HepG2 (cell line): ENCODE measurements around the gene SPRED2. TPM values are rescaled to one million over a fixed set of nuclear protein-coding genes. Genes with fewer than 3 reads are reported as not detected.

ENCODE experiments used
- ATAC-seq: fragments of 200-7000 bp; cut with Tn5 transposase; 3 replicates; pipeline ENCODE4 v1.9.1; 2020; ENCODE audit warnings: mild to moderate bottlenecking, moderate library complexity
- BruUV-seq: library from RNA; stranded (reverse); fragments of 400-500 nt; replicated peaks from 2 replicates; lab custom pipeline; 2021; lab: Mats Ljungman, UMichigan
- CTCF ChIA-PET: fragments of 300-600 bp; formaldehyde crosslinking; extraction: SDS; loops from one replicate; lab custom pipeline; 2021; ENCODE audit warnings: low total read pairs, inconsistent platforms, low intra/inter-chr PET ratio; lab: Yijun Ruan, JAX
- POLR2A ChIA-PET: fragments of 350-600 bp; sonication (Branson Sonifier 250); formaldehyde crosslinking; loops from one replicate; lab custom pipeline; 2020; ENCODE audit warnings: antibody characterized with exemption, inconsistent platforms; lab: Yijun Ruan, JAX
- DNase-seq: peaks from one replicate; pipeline ENCODE4 v3.0.0-alpha.2; 2015; ENCODE audit warnings: low spot score
- FAIRE-seq: peaks from 3 replicates; lab custom pipeline; 2011; peaks lifted over from hg19 to GRCh38; lab: Jason Lieb, UNC
- H2AFZ ChIP-seq: one replicate; pipeline ENCODE4 v1.6.1; 2011; ENCODE audit warnings: low read length, inconsistent platforms
- H3K27ac ChIP-seq: fragments of 300-600 bp; 3 replicates; pipeline ENCODE4 v1.8.0; 2011; ENCODE audit warnings: mixed run types, mild to moderate bottlenecking, mixed read lengths, low read length, inconsistent platforms; ENCODE audit not compliant: insufficient read depth; ENCODE audit errors: extremely low read length
- H3K27me3 ChIP-seq, 2 experiments: fragments of 200-600 bp in 1 of 2; 2 replicates in 1 of 2; 3 replicates in 1 of 2; pipeline versions ENCODE4 v1.6.0 to v1.8.0; 2011; ENCODE audit warnings: low read length in 2 of 2, mild to moderate bottlenecking in 2 of 2, moderate library complexity in 2 of 2, inconsistent platforms in 1 of 2; ENCODE audit not compliant: insufficient read depth in 2 of 2, control insufficient read depth in 1 of 2
- H3K36me3 ChIP-seq, 2 experiments: fragments of 200-600 bp in 1 of 2; replicated peaks in 1 of 2; 2 replicates in 1 of 2; 3 replicates in 1 of 2; pipeline versions ENCODE4 v1.5.1 to v1.8.0; 2011; ENCODE audit warnings: low read length in 2 of 2, inconsistent platforms in 1 of 2; ENCODE audit not compliant: insufficient read depth in 2 of 2, control insufficient read depth in 1 of 2
- H3K4me1 ChIP-seq: 2 replicates; pipeline ENCODE4 v1.5.1; 2012; ENCODE audit warnings: low read length, inconsistent platforms; ENCODE audit not compliant: insufficient read depth
- H3K4me2 ChIP-seq: 2 replicates; pipeline ENCODE4 v1.6.0; 2011; ENCODE audit warnings: low read depth, low read length, inconsistent platforms
- H3K4me3 ChIP-seq, 3 experiments: fragments of 200-600 bp in 1 of 3; sonication (generic), shearing (Covaris generic) in 1 of 3; replicated peaks in 1 of 3; 2 replicates each; pipeline ENCODE4 v1.5.1; 2011 to 2016; ENCODE audit warnings: low read length in 3 of 3, inconsistent platforms in 2 of 3, low read depth in 2 of 3, mild to moderate bottlenecking in 2 of 3, control low read depth in 1 of 3, mixed read lengths in 1 of 3; ENCODE audit not compliant: insufficient read depth in 1 of 3
- H3K79me2 ChIP-seq: one replicate; pipeline ENCODE4 v1.6.1; 2011; ENCODE audit warnings: low read length, inconsistent platforms; ENCODE audit not compliant: insufficient read depth
- H3K9ac ChIP-seq: 2 replicates; pipeline ENCODE4 v1.6.0; 2011; ENCODE audit warnings: mild to moderate bottlenecking, low read depth, low read length, inconsistent platforms; ENCODE audit not compliant: insufficient read depth
- H3K9me3 ChIP-seq: 2 replicates; pipeline ENCODE4 v1.5.1; 2012; ENCODE audit warnings: mild to moderate bottlenecking, low read length
- H4K20me1 ChIP-seq: 2 replicates; pipeline ENCODE4 v1.6.0; 2011; ENCODE audit warnings: inconsistent platforms, mild to moderate bottlenecking, low read length, moderate library complexity; ENCODE audit not compliant: insufficient read depth
- KLF12 ChIP-seq: sonication (generic); formaldehyde crosslinking; IDR thresholded peaks from 2 replicates; pipeline ENCODE4 v1.4.0; 2020; ENCODE audit warnings: missing genetic modification reagents, borderline replicate concordance
- KLF15 ChIP-seq: sonication (generic); formaldehyde crosslinking; IDR thresholded peaks from 2 replicates; pipeline ENCODE4 v1.8.1; 2023; ENCODE audit warnings: borderline replicate concordance, mild to moderate bottlenecking, inconsistent platforms, missing genetic modification reagents, mixed read lengths
- NKX3-1 ChIP-seq: sonication (generic); formaldehyde crosslinking; IDR thresholded peaks from 2 replicates; pipeline ENCODE4 v1.5.0; 2020; ENCODE audit warnings: missing genetic modification reagents
- NR2F6 ChIP-seq, 2 experiments: IDR thresholded peaks; 2 replicates each; pipeline ENCODE4 v1.6.1; 2016; ENCODE audit warnings: antibody characterized with exemption in 1 of 2, mild to moderate bottlenecking in 1 of 2
- SP5 ChIP-seq: IDR thresholded peaks from 2 replicates; pipeline ENCODE4 v1.6.1; 2016; ENCODE audit warnings: low read depth, borderline replicate concordance
- THAP11 ChIP-seq: IDR thresholded peaks from 2 replicates; pipeline ENCODE4 v1.6.1; 2016; ENCODE audit warnings: missing biosample characterization, missing genetic modification reagents
- ZNF101 ChIP-seq: sonication (generic); formaldehyde crosslinking; IDR thresholded peaks from 2 replicates; pipeline ENCODE4 v1.4.0; 2020; ENCODE audit warnings: mild to moderate bottlenecking, low read depth, missing genetic modification reagents, borderline replicate concordance
- ZNF136 ChIP-seq: sonication (generic); formaldehyde crosslinking; IDR thresholded peaks from 2 replicates; pipeline ENCODE4 v1.8.1; 2022; ENCODE audit warnings: low read depth, mild to moderate bottlenecking, moderate library complexity, missing genetic modification reagents
- ZNF614 ChIP-seq: IDR thresholded peaks from 2 replicates; pipeline ENCODE4 v1.6.1; 2018; ENCODE audit warnings: missing biosample characterization, missing genetic modification reagents, inconsistent platforms, borderline replicate concordance
- ZNF674 ChIP-seq: sonication (generic); formaldehyde crosslinking; IDR thresholded peaks from 2 replicates; pipeline ENCODE4 v1.5.0; 2020; ENCODE audit warnings: low read depth, mild to moderate bottlenecking, missing genetic modification reagents
- ZNF678 ChIP-seq: sonication (generic); formaldehyde crosslinking; IDR thresholded peaks from 2 replicates; pipeline ENCODE4 v1.4.0; 2020; ENCODE audit warnings: mild to moderate bottlenecking, missing genetic modification reagents
- ZSCAN25 ChIP-seq: sonication (generic); formaldehyde crosslinking; IDR thresholded peaks from 2 replicates; pipeline ENCODE4 v1.8.0; 2022; ENCODE audit warnings: mild to moderate bottlenecking, missing genetic modification reagents
- WGBS: methylation state at CpG from one replicate; pipeline ENCODE4 v1.1.6; 2017; ENCODE audit warnings: low lambda C conversion rate; 5-methylcytosine and 5-hydroxymethylcytosine counted together
- in situ Hi-C: cut with HindIII; loops from 2 replicates; pipeline ENCODE4 v1.10.0; 2017; ENCODE audit warnings: low pct_unique_long_range_greater_than_20kb; ENCODE audit not compliant: extremely low pct_ligation_motif_present
- intact Hi-C: fragments of 100-400 bp; cut with micrococcal nuclease; formaldehyde crosslinking; loops from one replicate; pipeline ENCODE4 v1.10.0; 2022; ENCODE audit not compliant: unreplicated experiment
- polyA plus RNA-seq, 8 experiments: library from polyadenylated mRNA; depleted of rRNA in 3 of 8; stranded (reverse) in 7 of 8; unstranded in 1 of 8; fragments of >200 nt; fragmentation: Illumina TruSeq in 4 of 8; extraction: Trizol in 4 of 8; gene quantifications; 2 replicates each; pipeline versions ENCODE4 v1.2.1 to v1.2.3, GENCODE V29; 2011 to 2016; ENCODE audit warnings: low read depth in 4 of 8, missing spikeins in 1 of 8, mixed read lengths in 1 of 8; ENCODE audit not compliant: insufficient read depth in 1 of 8
- total RNA-seq, 5 experiments: library from RNA; depleted of rRNA; stranded (reverse); fragments of >200 nt; fragmentation: Illumina TruSeq; extraction: Trizol; gene quantifications; 2 replicates each; pipeline ENCODE4 v1.2.3, GENCODE V29; 2016; ENCODE audit warnings: low read depth in 1 of 5
- TF ChIP-seq, protein P1 (sequence below): IDR thresholded peaks from 2 replicates; pipeline ENCODE4 v1.6.1; 2012; ENCODE audit warnings: inconsistent platforms
- TF ChIP-seq, protein P2 (sequence below): sonication (generic); formaldehyde crosslinking; IDR thresholded peaks from 2 replicates; pipeline ENCODE4 v1.8.0; 2022; ENCODE audit warnings: mild to moderate bottlenecking, missing genetic modification reagents, borderline replicate concordance
- TF ChIP-seq, protein P3 (sequence below): sonication (generic); formaldehyde crosslinking; IDR thresholded peaks from 2 replicates; pipeline ENCODE4 v1.5.0; 2020; ENCODE audit warnings: missing genetic modification reagents
- TF ChIP-seq, protein P4 (sequence below): sonication (generic); formaldehyde crosslinking; IDR thresholded peaks from 2 replicates; pipeline ENCODE4 v1.8.1; 2022; ENCODE audit warnings: low read depth, mild to moderate bottlenecking, missing genetic modification reagents
- TF ChIP-seq, protein P5 (sequence below): IDR thresholded peaks from 2 replicates; pipeline ENCODE4 v1.6.1; 2016; ENCODE audit warnings: low read depth

SPRED2 gene
- total and polyA plus RNA-seq, 2 of the 13 experiments (the other 11 are each of a cell fraction or from before 2014, with no cell fraction given): 13.0 to 37.0 TPM

DNA sequence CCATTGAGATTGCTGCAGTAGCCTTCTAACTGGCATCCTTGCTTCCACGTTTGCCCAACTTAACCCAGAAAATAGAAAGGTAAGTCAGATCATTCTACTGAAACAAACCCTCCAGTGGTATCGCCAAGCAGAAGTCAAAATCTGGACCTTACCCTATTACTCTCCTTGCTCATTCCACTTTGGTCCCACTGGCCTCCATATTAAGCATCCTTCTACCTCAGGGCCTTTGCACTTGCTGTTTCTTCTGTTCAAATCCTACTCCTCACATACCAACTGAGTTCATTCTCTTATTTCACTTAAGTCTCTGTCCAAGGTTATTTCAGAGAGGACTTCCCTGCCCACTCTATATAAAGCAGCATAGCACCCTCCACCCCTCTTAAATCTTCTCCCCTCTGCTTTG, 84.5 kb downstream of the SPRED2 start:
- in situ Hi-C loops (no loop called here), intact Hi-C loops (no loop called here)
- Histone ChIP-seq H3K27me3 (no peaks in the 10 kb centered on the region), H3K9me3 (no peaks in the 10 kb centered on the region), H3K36me3 (peaks cover 7 to 25% of the 10 kb centered on the region in 2 experiments), H3K79me2 (peaks cover 74% of the 10 kb centered on the region), H3K4me3 (no peak overlapping the region), H3K27ac (no peak overlapping the region), H4K20me1 (peaks cover 53% of the 10 kb centered on the region), H3K4me2 (no peak overlapping the region), H3K9ac (no peak overlapping the region), H3K4me1 (peaks cover 41% of the 10 kb centered on the region), H2AFZ (no peak overlapping the region)
- no peak for DNase-seq
- ChIA-PET CTCF (no interaction called here), POLR2A (no interaction called here)
- ATAC-seq: no peak
- TF ChIP-seq, protein P1, sequence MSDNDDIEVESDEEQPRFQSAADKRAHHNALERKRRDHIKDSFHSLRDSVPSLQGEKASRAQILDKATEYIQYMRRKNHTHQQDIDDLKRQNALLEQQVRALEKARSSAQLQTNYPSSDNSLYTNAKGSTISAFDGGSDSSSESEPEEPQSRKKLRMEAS: no peak
- TF ChIP-seq THAP11: no peak
- TF ChIP-seq, protein P2, sequence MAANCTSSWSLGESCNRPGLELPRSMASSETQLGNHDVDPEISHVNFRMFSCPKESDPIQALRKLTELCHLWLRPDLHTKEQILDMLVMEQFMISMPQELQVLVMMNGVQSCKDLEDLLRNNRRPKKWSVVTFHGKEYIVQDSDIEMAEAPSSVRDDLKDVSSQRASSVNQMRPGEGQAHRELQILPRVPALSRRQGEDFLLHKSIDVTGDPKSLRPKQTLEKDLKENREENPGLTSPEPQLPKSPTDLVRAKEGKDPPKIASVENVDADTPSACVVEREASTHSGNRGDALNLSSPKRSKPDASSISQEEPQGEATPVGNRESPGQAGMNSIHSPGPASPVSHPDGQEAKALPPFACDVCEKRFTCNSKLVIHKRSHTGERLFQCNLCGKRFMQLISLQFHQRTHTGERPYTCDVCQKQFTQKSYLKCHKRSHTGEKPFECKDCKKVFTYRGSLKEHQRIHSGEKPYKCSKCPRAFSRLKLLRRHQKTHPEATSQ (CRISPR knock-in tag): no peak
- TF ChIP-seq ZNF674: no peak
- no peak for TF ChIP-seq ZNF614 (CRISPR knock-in tag)
- TF ChIP-seq NR2F6 (IDR thresholded peaks at IDR 0.05): no peak
- no peak for TF ChIP-seq NR2F6 (CRISPR knock-in tag; IDR thresholded peaks at IDR 0.05)
- TF ChIP-seq, protein P3, sequence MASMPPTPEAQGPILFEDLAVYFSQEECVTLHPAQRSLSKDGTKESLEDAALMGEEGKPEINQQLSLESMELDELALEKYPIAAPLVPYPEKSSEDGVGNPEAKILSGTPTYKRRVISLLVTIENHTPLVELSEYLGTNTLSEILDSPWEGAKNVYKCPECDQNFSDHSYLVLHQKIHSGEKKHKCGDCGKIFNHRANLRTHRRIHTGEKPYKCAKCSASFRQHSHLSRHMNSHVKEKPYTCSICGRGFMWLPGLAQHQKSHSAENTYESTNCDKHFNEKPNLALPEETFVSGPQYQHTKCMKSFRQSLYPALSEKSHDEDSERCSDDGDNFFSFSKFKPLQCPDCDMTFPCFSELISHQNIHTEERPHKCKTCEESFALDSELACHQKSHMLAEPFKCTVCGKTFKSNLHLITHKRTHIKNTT (CRISPR knock-in tag): no peak
- TF ChIP-seq ZNF136 (CRISPR knock-in tag): no peak
- TF ChIP-seq NKX3-1 (CRISPR knock-in tag): no peak
- TF ChIP-seq ZSCAN25 (CRISPR knock-in tag): no peak
- TF ChIP-seq ZNF678: no peak
- TF ChIP-seq KLF12 (CRISPR knock-in tag): no peak
- TF ChIP-seq, protein P4, sequence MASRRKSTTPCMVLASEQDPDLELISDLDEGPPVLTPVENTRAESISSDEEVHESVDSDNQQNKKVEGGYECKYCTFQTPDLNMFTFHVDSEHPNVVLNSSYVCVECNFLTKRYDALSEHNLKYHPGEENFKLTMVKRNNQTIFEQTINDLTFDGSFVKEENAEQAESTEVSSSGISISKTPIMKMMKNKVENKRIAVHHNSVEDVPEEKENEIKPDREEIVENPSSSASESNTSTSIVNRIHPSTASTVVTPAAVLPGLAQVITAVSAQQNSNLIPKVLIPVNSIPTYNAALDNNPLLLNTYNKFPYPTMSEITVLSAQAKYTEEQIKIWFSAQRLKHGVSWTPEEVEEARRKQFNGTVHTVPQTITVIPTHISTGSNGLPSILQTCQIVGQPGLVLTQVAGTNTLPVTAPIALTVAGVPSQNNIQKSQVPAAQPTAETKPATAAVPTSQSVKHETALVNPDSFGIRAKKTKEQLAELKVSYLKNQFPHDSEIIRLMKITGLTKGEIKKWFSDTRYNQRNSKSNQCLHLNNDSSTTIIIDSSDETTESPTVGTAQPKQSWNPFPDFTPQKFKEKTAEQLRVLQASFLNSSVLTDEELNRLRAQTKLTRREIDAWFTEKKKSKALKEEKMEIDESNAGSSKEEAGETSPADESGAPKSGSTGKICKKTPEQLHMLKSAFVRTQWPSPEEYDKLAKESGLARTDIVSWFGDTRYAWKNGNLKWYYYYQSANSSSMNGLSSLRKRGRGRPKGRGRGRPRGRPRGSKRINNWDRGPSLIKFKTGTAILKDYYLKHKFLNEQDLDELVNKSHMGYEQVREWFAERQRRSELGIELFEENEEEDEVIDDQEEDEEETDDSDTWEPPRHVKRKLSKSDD: no peak
- no peak for TF ChIP-seq KLF15
- TF ChIP-seq, protein P5, sequence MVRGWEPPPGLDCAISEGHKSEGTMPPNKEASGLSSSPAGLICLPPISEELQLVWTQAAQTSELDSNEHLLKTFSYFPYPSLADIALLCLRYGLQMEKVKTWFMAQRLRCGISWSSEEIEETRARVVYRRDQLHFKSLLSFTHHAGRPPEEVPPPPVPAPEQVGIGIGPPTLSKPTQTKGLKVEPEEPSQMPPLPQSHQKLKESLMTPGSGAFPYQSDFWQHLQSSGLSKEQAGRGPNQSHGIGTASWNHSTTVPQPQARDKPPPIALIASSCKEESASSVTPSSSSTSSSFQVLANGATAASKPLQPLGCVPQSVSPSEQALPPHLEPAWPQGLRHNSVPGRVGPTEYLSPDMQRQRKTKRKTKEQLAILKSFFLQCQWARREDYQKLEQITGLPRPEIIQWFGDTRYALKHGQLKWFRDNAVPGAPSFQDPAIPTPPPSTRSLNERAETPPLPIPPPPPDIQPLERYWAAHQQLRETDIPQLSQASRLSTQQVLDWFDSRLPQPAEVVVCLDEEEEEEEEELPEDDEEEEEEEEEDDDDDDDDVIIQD: no peak
- no peak for TF ChIP-seq SP5 (CRISPR knock-in tag)
- TF ChIP-seq ZNF101: no peak
- WGBS: 98% methylated on average over 2 of the region's 2 CpGs
- FAIRE-seq: no peak
- no TSS peak for BruUV-seq
